CD14-positive monocyte (primary cell): Measurements from ENCODE around the gene MAP3K7CL. TPM values are rescaled to one million over a fixed set of nuclear protein-coding genes. Genes with fewer than 3 reads are reported as not detected.

Source experiments
- DNase-seq, 3 donors: peaks; one replicate each; pipeline ENCODE4 v3.0.0-alpha.2; 2011 to 2022
- H2AFZ ChIP-seq: 2 replicates; pipeline ENCODE4 v1.6.0; 2012; ENCODE audit warnings: mild to moderate bottlenecking, low read depth, low read length, inconsistent platforms; ENCODE audit not compliant: insufficient read depth, poor library complexity, severe bottlenecking
- H3K27ac ChIP-seq, 2 donors: 1 replicate in 1 of 2; 2 replicates in 1 of 2; pipeline ENCODE4 v1.5.1; 2012 to 2013; ENCODE audit warnings: low read length in 2 of 2, control low read depth in 1 of 2, inconsistent platforms in 1 of 2, low read depth in 1 of 2, mild to moderate bottlenecking in 1 of 2
- H3K27me3 ChIP-seq, 2 donors: one replicate each; pipeline versions ENCODE4 v1.6.0 to v1.6.1; 2011 to 2013; ENCODE audit warnings: low read length in 2 of 2; ENCODE audit not compliant: control insufficient read depth in 2 of 2, insufficient read depth in 2 of 2
- H3K36me3 ChIP-seq, 2 donors: replicated peaks in 1 of 2; 1 replicate in 1 of 2; 2 replicates in 1 of 2; pipeline versions ENCODE4 v1.5.1 to v1.6.1; 2012 to 2013; ENCODE audit warnings: low read length in 2 of 2, control low read depth in 1 of 2, inconsistent platforms in 1 of 2, mild to moderate bottlenecking in 1 of 2; ENCODE audit not compliant: insufficient read depth in 2 of 2, control insufficient read depth in 1 of 2
- H3K4me1 ChIP-seq, 2 donors: 1 replicate in 1 of 2; 2 replicates in 1 of 2; pipeline versions ENCODE4 v1.5.1 to v1.6.1; 2012 to 2013; ENCODE audit warnings: low read length in 2 of 2, control low read depth in 1 of 2, inconsistent platforms in 1 of 2, mild to moderate bottlenecking in 1 of 2, moderate library complexity in 1 of 2; ENCODE audit not compliant: insufficient read depth in 2 of 2, control insufficient read depth in 1 of 2
- H3K4me2 ChIP-seq: replicated peaks from 2 replicates; pipeline ENCODE3; 2012; ENCODE audit warnings: low read length, moderate library complexity, mild to moderate bottlenecking; ENCODE audit not compliant: poor library complexity, severe bottlenecking; ENCODE audit errors: extremely low read depth
- H3K4me3 ChIP-seq, 3 experiments: fragments of 200-600 bp in 1 of 3; sonication (generic) in 1 of 3; replicated peaks in 1 of 3; 1 replicate in 2 of 3; 2 replicates in 1 of 3; pipeline ENCODE4 v1.5.1; 2011 to 2013; ENCODE audit warnings: low read length in 3 of 3, mild to moderate bottlenecking in 3 of 3, control low read depth in 2 of 3, low read depth in 2 of 3, inconsistent platforms in 1 of 3, moderate library complexity in 1 of 3
- H3K79me2 ChIP-seq: 2 replicates; pipeline ENCODE4 v1.6.0; 2012; ENCODE audit warnings: mild to moderate bottlenecking, control low read depth, inconsistent platforms, low read length, moderate library complexity; ENCODE audit not compliant: insufficient read depth
- H3K9ac ChIP-seq: 2 replicates; pipeline ENCODE4 v1.6.0; 2017; ENCODE audit warnings: low read length, mild to moderate bottlenecking; ENCODE audit not compliant: insufficient read depth, poor library complexity, severe bottlenecking
- H3K9me3 ChIP-seq, 2 donors: replicated peaks in 1 of 2; 1 replicate in 1 of 2; 2 replicates in 1 of 2; pipeline versions ENCODE4 v1.5.1 to v1.6.1; 2012 to 2013; ENCODE audit warnings: low read length in 2 of 2, control low read depth in 1 of 2; ENCODE audit not compliant: control insufficient read depth in 1 of 2, insufficient read depth in 1 of 2
- H4K20me1 ChIP-seq: 2 replicates; pipeline ENCODE4 v1.6.0; 2012; ENCODE audit warnings: mild to moderate bottlenecking, low read length, control low read depth, moderate library complexity; ENCODE audit not compliant: insufficient read depth
- H3K27ac Mint-ChIP-seq, 7 donors: one replicate each; pipeline ENCODE4 v1.8.0; 2020; ENCODE audit warnings: mild to moderate bottlenecking in 7 of 7, mixed read lengths in 7 of 7, moderate library complexity in 6 of 7, inconsistent platforms in 2 of 7
- H3K27me3 Mint-ChIP-seq, 3 donors: one replicate each; pipeline ENCODE4 v1.8.0; 2021 to 2022; ENCODE audit warnings: low read depth in 3 of 3, mild to moderate bottlenecking in 3 of 3, mixed read lengths in 3 of 3, moderate library complexity in 3 of 3, inconsistent platforms in 1 of 3
- H3K36me3 Mint-ChIP-seq, 2 donors: one replicate each; pipeline ENCODE4 v1.8.0; 2020; ENCODE audit warnings: mixed read lengths in 2 of 2, inconsistent platforms in 1 of 2, mild to moderate bottlenecking in 1 of 2
- H3K4me1 Mint-ChIP-seq: one replicate; pipeline ENCODE4 v1.8.0; 2020; ENCODE audit warnings: mild to moderate bottlenecking, mixed read lengths
- H3K4me3 Mint-ChIP-seq, 2 donors: one replicate each; pipeline ENCODE4 v1.8.0; 2020; ENCODE audit warnings: mild to moderate bottlenecking in 2 of 2, mixed read lengths in 2 of 2, moderate library complexity in 1 of 2
- H3K9me3 Mint-ChIP-seq, 7 donors: one replicate each; pipeline ENCODE4 v1.8.0; 2020 to 2022; ENCODE audit warnings: mixed read lengths in 7 of 7, mild to moderate bottlenecking in 6 of 7, moderate library complexity in 6 of 7, inconsistent platforms in 2 of 7
- CTCF ChIP-seq: fragments of 200-600 bp; IDR thresholded peaks from one replicate; pipeline ENCODE4 v1.8.0; 2022; ENCODE audit warnings: antibody characterized with exemption, mild to moderate bottlenecking
- WGBS: methylation state at CpG from one replicate; pipeline ENCODE4 v1.1.5; 2013; ENCODE audit warnings: missing lambda C conversion rate; ENCODE audit not compliant: insufficient coverage; 5-methylcytosine and 5-hydroxymethylcytosine counted together
- intact Hi-C, 2 donors: fragments of 100-400 bp; cut with micrococcal nuclease; formaldehyde crosslinking; loops; one replicate each; pipeline versions ENCODE4 v1.15.0 to v1.15.1; 2023
- polyA plus RNA-seq, 3 donors: library from polyadenylated mRNA; depleted of rRNA in 1 of 3; unstranded in 2 of 3; stranded (reverse) in 1 of 3; fragments of 300-500 nt in 2 of 3; fragments of >200 nt in 1 of 3; fragmentation: Illumina TruSeq in 2 of 3; gene quantifications; 1 replicate in 2 of 3; 2 replicates in 1 of 3; pipeline ENCODE4 v1.2.3, GENCODE V29; 2012 to 2021

MAP3K7CL gene
- polyA plus RNA-seq, 3 donors: 14.6 to 15.8 (median 15.7) TPM

- no peak overlapping the region for H3K4me2 ChIP-seq
- H3K79me2 ChIP-seq: no peaks in the 10 kb centered on the region
- no peak overlapping the region for H3K4me3 Mint-ChIP-seq
- H3K4me1 Mint-ChIP-seq: peaks cover 30% of the 10 kb centered on the region
- no peaks in the 10 kb centered on the region for H3K27me3 Mint-ChIP-seq
- no peak overlapping the region for H3K4me3 ChIP-seq
- no peaks in the 10 kb centered on the region for H3K9me3 ChIP-seq
- no peak overlapping the region for H3K27ac Mint-ChIP-seq
- TF ChIP-seq CTCF: no peak
- H3K4me1 ChIP-seq: peaks cover 29 to 32% of the 10 kb centered on the region in 2 donors
- H4K20me1 ChIP-seq: no peaks in the 10 kb centered on the region
- no peak overlapping the region for H3K9ac ChIP-seq
- H3K27me3 ChIP-seq: no peaks in the 10 kb centered on the region
- no peak overlapping the region for H3K27ac ChIP-seq
- no peaks in the 10 kb centered on the region for H3K36me3 ChIP-seq
- H3K9me3 Mint-ChIP-seq: peaks cover 0 to 2% (median 0%) of the 10 kb centered on the region in 7 donors
- no peak overlapping the region for H2AFZ ChIP-seq
- WGBS: 100% methylated on average over 2 of the region's 2 CpGs
- no peak for DNase-seq
- intact Hi-C loops: loop anchor here in 1 of 2 donors (5.0 kb wide), 1 partner anchor 51 kb away; no protein-coding TSS in a partner anchor
- peaks cover 0 to 2% of the 10 kb centered on the region in 2 donors for H3K36me3 Mint-ChIP-seq
Measured at GRCh38 chr21:29213513-29214385, 83.3 kb downstream of the MAP3K7CL start.

GRCh38 chr21:29215709-29216108 is 85.3 kb downstream of the MAP3K7CL start:
- H3K27ac Mint-ChIP-seq: no peak overlapping the region
- Histone ChIP-seq H3K4me2 (no peak overlapping the region), H3K27ac (no peak overlapping the region), H3K4me3 (no peak overlapping the region), H3K36me3 (no peaks in the 10 kb centered on the region), H3K27me3 (no peaks in the 10 kb centered on the region), H4K20me1 (no peaks in the 10 kb centered on the region), H3K9me3 (no peaks in the 10 kb centered on the region), H3K79me2 (no peaks in the 10 kb centered on the region), H3K9ac (no peak overlapping the region), H2AFZ (no peak overlapping the region), H3K4me1 (peaks cover 34 to 38% of the 10 kb centered on the region in 2 donors)
- no CpG with 5 or more reads among the region's 2 CpGs for WGBS
- TF ChIP-seq CTCF: no peak
- H3K36me3 Mint-ChIP-seq: peaks cover 2% of the 10 kb centered on the region in 2 donors
- H3K9me3 Mint-ChIP-seq: peaks cover 0 to 2% (median 0%) of the 10 kb centered on the region in 7 donors
- H3K4me1 Mint-ChIP-seq: peaks cover 33% of the 10 kb centered on the region
- no peak for DNase-seq
- H3K4me3 Mint-ChIP-seq: no peak overlapping the region
- intact Hi-C loops: loop anchor here in 1 of 2 donors (5.0 kb wide), 1 partner anchor 82 kb away; the partner anchor contains the start of gene BACH1
- H3K27me3 Mint-ChIP-seq: no peaks in the 10 kb centered on the region
